ENCODE measurements around the gene DUS2.

GRCh38 chr16:68049449-68049848 lies 26.4 kb downstream of the DUS2 start:
- TF ChIP-seq CTCF (IDR thresholded peaks at IDR 0.05), result no peak
- no peak for TF ChIP-seq ESRRA (CRISPR knock-in tag; IDR thresholded peaks at IDR 0.05; ENCODE audit: borderline replicate concordance)
- TF ChIP-seq USF1 (CRISPR knock-in tag; IDR thresholded peaks at IDR 0.05), result no peak
- no peak for TF ChIP-seq NR3C1 (CRISPR knock-in tag; conservative IDR thresholded peaks at IDR 0.05; ENCODE audit: low read depth)
- TF ChIP-seq MYBL2 (CRISPR knock-in tag; IDR thresholded peaks at IDR 0.05), result no peak
- TF ChIP-seq TEAD1 (CRISPR knock-in tag; IDR thresholded peaks at IDR 0.05), result no peak
- no peak for TF ChIP-seq E2F1 (CRISPR knock-in tag; IDR thresholded peaks at IDR 0.05)
- TF ChIP-seq GRHL2 (CRISPR knock-in tag; IDR thresholded peaks at IDR 0.05; ENCODE audit: insufficient replicate concordance, severe bottlenecking), result no peak
- TF ChIP-seq CREB1 (CRISPR knock-in tag; IDR thresholded peaks at IDR 0.05), result no peak
- no peak for TF ChIP-seq ATF1 (CRISPR knock-in tag; IDR thresholded peaks at IDR 0.05)
- no peak for TF ChIP-seq SP1 (CRISPR knock-in tag; conservative IDR thresholded peaks at IDR 0.05)
- no peak for TF ChIP-seq NR1H2 (CRISPR knock-in tag; IDR thresholded peaks at IDR 0.05)
- TF ChIP-seq ZBTB21 (CRISPR knock-in tag; IDR thresholded peaks at IDR 0.05; ENCODE audit: borderline replicate concordance), result no peak
- no peak for TF ChIP-seq E2F5 (CRISPR knock-in tag; IDR thresholded peaks at IDR 0.05)
